ENCODE data around the gene ACMSD.

DNA sequence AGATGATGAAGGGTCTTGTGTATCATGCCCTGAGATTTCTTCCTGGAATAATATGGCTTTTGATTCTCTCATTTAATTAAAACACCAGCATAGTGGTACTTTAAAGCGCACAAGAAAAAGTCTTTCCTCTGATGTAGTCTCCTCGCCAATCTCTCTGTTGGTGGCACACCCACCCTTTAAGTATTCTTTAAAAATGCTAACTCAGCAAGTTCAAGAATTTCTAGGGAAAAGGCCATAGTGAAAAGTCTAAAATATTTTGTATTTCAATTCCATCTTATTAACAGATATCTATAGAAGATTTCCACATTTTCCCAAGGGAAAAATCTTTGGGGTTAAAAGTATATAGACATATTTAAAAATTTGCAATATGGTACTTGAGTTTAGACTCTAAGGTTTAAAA, 34.7 kb downstream of the ACMSD start:
- no peak for TF ChIP-seq POLR2A (IDR thresholded peaks at IDR 0.05)
- TF ChIP-seq, protein P1, sequence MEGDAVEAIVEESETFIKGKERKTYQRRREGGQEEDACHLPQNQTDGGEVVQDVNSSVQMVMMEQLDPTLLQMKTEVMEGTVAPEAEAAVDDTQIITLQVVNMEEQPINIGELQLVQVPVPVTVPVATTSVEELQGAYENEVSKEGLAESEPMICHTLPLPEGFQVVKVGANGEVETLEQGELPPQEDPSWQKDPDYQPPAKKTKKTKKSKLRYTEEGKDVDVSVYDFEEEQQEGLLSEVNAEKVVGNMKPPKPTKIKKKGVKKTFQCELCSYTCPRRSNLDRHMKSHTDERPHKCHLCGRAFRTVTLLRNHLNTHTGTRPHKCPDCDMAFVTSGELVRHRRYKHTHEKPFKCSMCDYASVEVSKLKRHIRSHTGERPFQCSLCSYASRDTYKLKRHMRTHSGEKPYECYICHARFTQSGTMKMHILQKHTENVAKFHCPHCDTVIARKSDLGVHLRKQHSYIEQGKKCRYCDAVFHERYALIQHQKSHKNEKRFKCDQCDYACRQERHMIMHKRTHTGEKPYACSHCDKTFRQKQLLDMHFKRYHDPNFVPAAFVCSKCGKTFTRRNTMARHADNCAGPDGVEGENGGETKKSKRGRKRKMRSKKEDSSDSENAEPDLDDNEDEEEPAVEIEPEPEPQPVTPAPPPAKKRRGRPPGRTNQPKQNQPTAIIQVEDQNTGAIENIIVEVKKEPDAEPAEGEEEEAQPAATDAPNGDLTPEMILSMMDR (IDR thresholded peaks at IDR 0.05 in 4 of 5, conservative IDR thresholded peaks at IDR 0.05 in 1 of 5): no peak

Data from gastrocnemius medialis (tissue), 4 donors.